ENCODE results near the gene NOD1.

Gene NOD1

DNA sequence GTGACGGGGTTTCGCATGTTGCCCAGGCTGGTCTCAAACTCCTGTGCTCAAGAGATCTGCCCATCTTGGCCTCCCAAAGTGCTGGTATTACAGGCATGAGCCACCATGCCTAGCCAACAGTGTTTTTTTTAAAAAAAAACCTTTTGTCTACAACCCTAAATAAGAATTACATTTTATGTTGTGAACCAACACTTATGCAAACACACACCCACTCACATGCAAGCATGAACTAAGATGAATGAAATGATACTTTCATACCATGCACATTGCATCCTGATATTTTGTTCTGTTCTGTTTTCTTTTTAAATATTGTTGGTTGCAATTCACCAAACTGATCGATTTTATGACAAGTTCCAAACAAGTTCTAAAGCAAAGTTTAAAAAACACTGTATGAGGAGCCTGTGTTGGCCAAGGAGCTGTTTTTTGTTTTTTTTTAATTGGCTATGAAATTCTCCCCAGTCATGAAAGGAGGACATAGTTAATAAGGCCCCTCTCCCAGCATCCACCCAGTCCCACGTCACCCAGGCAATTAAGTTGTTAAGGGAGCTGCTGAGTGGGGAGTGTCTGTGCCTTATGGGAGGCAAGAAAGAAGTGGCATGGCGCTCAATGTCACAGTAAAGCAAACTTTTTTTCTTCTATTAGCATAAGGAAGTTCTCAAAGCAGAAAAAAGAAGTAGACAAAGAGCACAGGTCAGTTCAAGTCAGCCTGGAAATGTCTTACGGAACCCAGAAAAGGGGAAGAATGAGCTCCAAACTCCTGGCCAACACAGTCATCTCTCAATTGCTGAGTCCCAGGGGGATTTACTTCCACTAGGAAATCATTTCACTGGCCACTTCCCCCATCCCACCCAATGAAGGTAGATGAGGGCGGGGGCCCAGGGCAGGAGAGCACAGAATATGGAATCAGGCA lies 50.1 kb downstream of the NOD1 start:
- H3K4me3 ChIP-seq (replicated peaks in 1 of 2; ENCODE audit: low read depth in 2 of 2, low read length in 2 of 2) = no peak overlapping the region
- TF ChIP-seq, protein P1, sequence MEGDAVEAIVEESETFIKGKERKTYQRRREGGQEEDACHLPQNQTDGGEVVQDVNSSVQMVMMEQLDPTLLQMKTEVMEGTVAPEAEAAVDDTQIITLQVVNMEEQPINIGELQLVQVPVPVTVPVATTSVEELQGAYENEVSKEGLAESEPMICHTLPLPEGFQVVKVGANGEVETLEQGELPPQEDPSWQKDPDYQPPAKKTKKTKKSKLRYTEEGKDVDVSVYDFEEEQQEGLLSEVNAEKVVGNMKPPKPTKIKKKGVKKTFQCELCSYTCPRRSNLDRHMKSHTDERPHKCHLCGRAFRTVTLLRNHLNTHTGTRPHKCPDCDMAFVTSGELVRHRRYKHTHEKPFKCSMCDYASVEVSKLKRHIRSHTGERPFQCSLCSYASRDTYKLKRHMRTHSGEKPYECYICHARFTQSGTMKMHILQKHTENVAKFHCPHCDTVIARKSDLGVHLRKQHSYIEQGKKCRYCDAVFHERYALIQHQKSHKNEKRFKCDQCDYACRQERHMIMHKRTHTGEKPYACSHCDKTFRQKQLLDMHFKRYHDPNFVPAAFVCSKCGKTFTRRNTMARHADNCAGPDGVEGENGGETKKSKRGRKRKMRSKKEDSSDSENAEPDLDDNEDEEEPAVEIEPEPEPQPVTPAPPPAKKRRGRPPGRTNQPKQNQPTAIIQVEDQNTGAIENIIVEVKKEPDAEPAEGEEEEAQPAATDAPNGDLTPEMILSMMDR (IDR thresholded peaks at IDR 0.05; ENCODE audit: low read depth, low read length) = no peak
- no peak for DNase-seq (ENCODE audit: low read depth in 2 of 2)

DNA sequence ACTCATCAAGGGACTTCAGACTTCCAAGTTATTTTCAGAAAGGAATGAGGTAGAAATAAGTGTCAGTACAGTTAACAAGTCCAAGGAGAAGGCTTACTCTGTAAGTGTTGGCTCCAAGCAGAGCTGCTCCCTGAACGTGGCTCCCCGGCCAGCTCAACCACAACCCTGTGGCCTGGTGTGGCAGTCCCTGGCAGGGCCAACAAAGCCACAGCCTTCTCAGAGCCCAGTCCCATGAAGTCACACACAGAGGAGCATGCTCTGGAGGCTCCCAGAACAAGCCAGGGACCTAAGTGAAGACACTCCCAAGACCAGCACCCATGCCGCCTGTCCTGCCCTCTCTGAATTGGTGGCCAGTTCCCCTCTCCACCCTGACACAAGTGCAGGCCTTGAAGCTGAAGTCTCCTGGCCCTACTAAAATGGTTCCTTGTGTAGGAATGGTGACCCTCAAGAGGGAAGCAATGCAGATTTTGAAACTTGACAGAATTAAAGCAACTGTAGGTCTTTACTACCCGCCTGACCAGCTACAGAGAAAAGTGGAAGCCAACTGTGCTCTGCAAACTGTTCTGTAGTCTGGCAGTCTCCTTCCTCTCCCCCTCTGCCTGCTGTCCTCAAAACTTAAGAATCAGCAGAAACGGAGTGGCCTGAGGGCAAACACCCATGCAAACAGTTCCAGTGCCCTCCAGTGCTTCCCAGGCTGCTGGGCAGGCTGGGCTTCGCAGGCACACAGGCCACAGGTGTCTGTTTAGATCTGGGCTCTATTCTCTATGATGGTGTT lies 51.1 kb downstream of the NOD1 start:
- TF ChIP-seq, protein P1 (IDR thresholded peaks at IDR 0.05; ENCODE audit: low read depth, low read length) = no peak
- no peak for DNase-seq (ENCODE audit: low read depth in 2 of 2)
- H3K4me3 ChIP-seq (replicated peaks in 1 of 2; ENCODE audit: low read depth in 2 of 2, low read length in 2 of 2) = no peak overlapping the region

GRCh38 chr7:30424506-30424905 lies 54.1 kb downstream of the NOD1 start:
- H3K4me3 ChIP-seq (replicated peaks in 1 of 2; ENCODE audit: low read depth in 2 of 2, low read length in 2 of 2) = no peak overlapping the region
- DNase-seq (ENCODE audit: low read depth in 2 of 2) = no peak
- TF ChIP-seq, protein P1 (IDR thresholded peaks at IDR 0.05; ENCODE audit: low read depth, low read length) = no peak

DNA sequence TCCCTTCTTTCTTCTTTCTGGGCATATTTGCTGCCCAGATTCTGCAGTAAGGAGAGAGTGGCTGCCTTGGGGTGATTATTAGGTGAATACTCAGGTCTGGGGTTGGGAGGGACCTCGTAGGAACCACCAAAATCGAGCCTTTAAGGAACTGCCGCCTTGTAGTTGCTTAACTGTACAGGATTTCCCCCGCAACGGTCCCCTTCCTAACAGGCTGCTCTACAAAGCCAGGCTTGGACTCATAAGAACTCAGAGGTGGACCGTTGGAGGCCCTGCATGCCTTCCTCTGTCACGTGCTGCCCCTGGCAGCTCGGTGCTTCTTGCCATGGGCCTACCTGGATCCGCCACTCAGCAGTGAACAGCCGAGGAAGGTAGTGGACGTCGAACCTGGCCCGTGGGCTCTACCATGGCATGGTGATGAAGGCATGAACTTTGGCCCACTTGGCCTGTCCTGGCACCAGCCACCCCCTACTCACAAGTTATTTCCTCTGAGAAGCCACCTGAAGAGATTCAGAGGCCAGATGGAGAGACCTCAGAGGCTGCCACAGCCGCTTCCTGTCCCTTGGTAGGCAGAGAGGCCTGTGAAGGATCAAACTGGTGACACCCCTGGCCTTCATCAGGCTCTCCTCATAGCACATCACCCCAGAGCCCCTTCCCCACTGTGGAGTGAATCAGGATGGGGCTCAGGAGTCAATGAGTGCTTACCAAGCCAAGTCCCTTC lies 54.6 kb downstream of the NOD1 start:
- TF ChIP-seq, protein P1 (IDR thresholded peaks at IDR 0.05; ENCODE audit: low read depth, low read length) = no peak
- no peak for DNase-seq (ENCODE audit: low read depth in 2 of 2)
- no peak overlapping the region for H3K4me3 ChIP-seq (replicated peaks in 1 of 2; ENCODE audit: low read depth in 2 of 2, low read length in 2 of 2)

DNA sequence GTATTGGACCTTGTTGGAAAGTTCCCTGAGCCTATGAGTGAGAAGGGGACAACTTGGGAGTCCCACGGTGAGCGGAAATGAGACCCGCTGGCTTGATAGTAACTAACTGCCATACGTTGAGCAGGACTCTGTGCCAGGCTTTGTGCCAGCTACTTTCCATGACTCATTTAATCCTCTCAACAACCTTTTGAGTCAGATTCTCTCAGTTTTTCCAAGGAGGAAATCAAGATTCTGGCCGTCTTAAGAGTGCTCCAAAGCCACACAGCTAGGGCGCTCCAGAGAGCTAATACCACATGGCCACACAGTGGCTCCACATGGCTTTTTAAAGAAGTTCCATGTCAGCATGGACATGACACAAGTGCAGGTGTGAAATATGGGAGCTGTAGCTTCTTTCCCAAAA lies 55.7 kb downstream of the NOD1 start:
- DNase-seq (ENCODE audit: low read depth in 2 of 2) = peak; percentile 60 to 69
- TF ChIP-seq, protein P1 (IDR thresholded peaks at IDR 0.05; ENCODE audit: low read depth, low read length) = no peak
- H3K4me3 ChIP-seq (replicated peaks in 1 of 2; ENCODE audit: low read depth in 2 of 2, low read length in 2 of 2) = no peak overlapping the region

DNA sequence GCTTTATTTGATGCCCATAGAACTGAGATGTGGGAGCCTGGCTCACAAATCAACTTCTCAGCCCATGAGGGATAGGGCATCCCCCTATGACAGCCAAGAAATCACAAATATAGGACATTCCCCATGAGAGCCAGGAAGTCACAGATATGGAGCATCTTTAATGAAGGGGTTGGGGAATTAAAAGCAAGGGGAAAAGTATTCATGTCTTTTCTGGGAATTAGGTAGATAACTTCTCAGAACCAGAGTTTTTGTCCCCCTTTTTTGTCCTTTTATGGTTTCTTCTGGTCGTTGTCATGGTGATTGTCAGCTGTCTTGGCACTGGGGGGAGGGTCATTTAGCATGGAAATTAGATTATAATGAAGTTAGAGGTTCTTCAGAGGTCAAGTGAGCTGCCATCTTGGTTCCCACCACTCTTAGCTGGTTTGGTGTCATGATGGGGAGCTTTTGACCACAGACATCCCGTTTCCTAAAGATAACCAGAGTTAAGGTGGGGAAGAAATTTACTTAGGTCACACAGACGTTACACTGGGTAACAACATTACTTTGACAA lies 56.9 kb downstream of the NOD1 start:
- no peak for DNase-seq (ENCODE audit: low read depth in 2 of 2)
- H3K4me3 ChIP-seq (replicated peaks in 1 of 2; ENCODE audit: low read depth in 2 of 2, low read length in 2 of 2) = no peak overlapping the region
- TF ChIP-seq, protein P1 (IDR thresholded peaks at IDR 0.05; ENCODE audit: low read depth, low read length) = no peak
